GM12865 (cell line): ENCODE measurements around the gene TRIM39.

Experiments used
- DNase-seq: peaks from one replicate; pipeline ENCODE4 v3.0.0; 2010; ENCODE audit warnings: low read depth
- H3K4me3 ChIP-seq: 2 replicates; pipeline ENCODE4 v1.5.1; 2011; ENCODE audit warnings: mild to moderate bottlenecking, low read depth, low read length, control low read depth
- TF ChIP-seq, protein P1 (sequence below): IDR thresholded peaks from 2 replicates; pipeline ENCODE4 v1.5.1; 2011; ENCODE audit warnings: low read length, control low read depth, low read depth, inconsistent platforms; ENCODE audit not compliant: insufficient read depth; ENCODE audit errors: missing control alignments

Gene TRIM39

DNA sequence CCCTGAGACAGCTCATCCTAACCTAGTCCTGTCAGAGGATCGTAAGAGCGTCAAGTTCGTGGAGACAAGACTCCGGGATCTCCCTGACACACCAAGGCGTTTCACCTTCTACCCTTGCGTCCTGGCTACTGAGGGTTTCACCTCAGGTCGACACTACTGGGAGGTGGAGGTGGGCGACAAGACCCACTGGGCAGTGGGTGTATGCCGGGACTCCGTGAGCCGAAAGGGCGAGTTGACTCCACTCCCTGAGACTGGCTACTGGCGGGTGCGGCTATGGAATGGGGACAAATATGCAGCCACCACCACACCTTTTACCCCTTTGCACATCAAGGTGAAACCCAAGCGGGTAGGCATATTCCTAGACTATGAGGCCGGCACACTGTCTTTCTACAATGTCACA, 15.0 kb downstream of the TRIM39 start:
- TF ChIP-seq, protein P1, sequence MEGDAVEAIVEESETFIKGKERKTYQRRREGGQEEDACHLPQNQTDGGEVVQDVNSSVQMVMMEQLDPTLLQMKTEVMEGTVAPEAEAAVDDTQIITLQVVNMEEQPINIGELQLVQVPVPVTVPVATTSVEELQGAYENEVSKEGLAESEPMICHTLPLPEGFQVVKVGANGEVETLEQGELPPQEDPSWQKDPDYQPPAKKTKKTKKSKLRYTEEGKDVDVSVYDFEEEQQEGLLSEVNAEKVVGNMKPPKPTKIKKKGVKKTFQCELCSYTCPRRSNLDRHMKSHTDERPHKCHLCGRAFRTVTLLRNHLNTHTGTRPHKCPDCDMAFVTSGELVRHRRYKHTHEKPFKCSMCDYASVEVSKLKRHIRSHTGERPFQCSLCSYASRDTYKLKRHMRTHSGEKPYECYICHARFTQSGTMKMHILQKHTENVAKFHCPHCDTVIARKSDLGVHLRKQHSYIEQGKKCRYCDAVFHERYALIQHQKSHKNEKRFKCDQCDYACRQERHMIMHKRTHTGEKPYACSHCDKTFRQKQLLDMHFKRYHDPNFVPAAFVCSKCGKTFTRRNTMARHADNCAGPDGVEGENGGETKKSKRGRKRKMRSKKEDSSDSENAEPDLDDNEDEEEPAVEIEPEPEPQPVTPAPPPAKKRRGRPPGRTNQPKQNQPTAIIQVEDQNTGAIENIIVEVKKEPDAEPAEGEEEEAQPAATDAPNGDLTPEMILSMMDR = no peak
- DNase-seq = no peak
- H3K4me3 ChIP-seq = no peak overlapping the region

DNA sequence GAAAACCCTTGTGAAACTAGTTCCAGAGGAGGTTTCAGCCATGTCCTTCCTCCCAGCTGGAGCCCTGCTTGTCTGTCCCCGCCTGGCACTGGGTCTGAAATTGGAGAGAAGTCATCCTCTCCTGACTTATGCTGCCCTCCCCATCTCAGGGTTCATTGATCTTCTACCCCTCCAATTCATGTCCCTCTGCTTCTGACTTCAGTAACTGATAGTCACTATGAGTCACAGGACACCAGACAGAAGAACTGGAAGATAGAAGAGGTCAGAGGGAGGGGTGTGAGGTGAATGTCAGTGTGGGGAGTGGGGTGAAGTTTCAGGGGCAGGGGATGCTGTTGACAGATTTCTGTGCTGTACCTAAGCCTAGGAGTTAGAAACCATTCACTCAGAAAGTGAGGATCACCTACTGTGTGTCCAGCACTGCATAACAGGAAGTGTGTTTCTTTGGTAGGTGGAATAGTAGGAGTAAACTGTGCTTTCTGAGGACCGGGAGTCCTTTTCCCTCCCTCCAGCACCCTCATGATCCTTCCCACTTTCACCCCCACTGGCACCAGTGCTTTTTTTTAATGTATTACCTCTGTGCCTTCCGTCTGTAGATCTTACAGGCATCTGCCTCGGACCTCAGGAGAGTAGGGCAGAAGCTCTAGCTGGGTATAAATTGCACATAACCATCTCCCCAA, 17.6 kb downstream of the TRIM39 start:
- no peak for DNase-seq
- TF ChIP-seq, protein P1 = no peak
- peak overlapping the region; percentile 19; the same call in 1 of the 2 replicates for H3K4me3 ChIP-seq

DNA sequence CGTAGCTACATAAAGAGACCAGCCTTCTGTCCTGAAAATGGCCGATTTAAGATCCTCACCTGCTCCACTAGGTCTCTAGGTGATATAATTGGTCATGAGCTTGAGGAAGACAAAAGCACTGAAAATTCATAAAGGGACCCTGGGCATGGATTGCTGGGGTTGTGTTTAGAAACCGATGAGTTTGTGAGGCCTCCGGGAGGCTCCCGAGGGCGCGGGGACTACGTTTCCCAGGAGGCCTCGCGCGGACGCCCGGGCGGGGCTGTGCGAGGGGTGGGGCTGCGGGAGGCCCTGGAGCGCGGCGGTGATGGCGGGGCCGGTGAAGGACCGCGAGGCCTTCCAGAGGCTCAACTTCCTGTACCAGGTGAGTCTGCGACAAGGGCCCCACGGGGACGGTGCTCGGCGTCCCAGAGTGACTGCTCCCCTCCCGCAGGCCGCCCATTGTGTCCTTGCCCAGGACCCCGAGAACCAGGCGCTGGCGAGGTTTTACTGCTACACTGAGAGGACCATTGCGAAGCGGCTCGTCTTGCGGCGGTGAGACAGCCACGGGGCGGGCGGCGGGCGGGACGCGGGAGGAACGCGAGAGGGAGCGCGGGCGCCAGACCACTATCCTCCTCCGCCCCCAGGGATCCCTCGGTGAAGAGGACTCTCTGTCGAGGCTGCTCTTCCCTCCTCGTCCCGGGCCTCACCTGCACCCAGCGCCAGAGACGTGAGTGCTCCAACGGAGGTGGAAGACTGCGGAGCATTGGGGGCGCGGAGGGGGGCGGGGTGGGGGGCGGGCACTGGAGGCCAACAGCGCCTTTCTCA, 18.3 kb downstream of the TRIM39 start, which contains the start of gene RPP21:
Gene RPP21, plus strand, starts transcription at position 289 of the 804 bp plus-strand sequence. Its CDS starts 16 bp downstream, at position 305.
- peak; percentile 89 for DNase-seq
- H3K4me3 ChIP-seq = peak within 1 kb of the TSS; percentile 76
- TF ChIP-seq, protein P1 = no peak

DNA sequence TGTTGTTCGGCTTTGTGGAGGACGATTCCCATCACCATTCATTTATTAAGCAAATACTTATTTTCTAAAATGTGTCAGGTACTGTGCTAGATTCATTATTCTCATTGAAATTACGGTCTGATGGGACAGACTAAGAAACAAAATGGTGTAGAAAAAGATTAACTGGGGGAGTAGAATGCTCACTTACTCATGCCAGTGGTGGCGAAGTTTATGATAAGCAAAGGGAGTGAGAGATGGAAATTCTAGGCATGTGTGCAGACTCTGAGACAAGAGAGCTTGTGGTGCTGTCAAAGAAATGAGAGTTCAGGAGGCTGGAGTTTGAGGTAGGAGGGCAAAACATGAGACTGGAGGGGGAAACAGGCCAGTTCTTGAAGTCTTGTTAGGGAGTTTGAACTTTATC, 19.1 kb downstream of the TRIM39 start:
- no peak for DNase-seq
- peak overlapping the region; percentile 76 for H3K4me3 ChIP-seq
- TF ChIP-seq, protein P1 = no peak

DNA sequence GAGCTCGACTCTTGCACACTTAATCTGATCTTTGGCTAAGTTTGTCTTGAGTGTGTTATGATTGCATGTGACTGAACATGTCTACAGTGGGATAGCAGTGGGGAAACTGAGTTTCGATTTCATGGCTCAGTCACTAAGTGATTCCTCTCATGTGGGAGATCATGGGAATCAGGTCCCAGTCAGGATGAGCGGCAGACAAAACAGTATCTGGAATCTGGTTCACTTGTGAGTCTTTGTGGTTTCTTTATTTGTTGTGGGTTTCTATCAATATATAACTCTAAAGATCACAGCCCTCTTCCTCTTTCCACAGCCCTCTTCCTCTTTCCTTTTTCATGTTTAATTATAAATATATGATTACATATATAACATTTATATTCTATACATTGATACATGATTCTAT, 22.2 kb downstream of the TRIM39 start:
- H3K4me3 ChIP-seq = no peak overlapping the region
- no peak for DNase-seq
- TF ChIP-seq, protein P1 = no peak

DNA sequence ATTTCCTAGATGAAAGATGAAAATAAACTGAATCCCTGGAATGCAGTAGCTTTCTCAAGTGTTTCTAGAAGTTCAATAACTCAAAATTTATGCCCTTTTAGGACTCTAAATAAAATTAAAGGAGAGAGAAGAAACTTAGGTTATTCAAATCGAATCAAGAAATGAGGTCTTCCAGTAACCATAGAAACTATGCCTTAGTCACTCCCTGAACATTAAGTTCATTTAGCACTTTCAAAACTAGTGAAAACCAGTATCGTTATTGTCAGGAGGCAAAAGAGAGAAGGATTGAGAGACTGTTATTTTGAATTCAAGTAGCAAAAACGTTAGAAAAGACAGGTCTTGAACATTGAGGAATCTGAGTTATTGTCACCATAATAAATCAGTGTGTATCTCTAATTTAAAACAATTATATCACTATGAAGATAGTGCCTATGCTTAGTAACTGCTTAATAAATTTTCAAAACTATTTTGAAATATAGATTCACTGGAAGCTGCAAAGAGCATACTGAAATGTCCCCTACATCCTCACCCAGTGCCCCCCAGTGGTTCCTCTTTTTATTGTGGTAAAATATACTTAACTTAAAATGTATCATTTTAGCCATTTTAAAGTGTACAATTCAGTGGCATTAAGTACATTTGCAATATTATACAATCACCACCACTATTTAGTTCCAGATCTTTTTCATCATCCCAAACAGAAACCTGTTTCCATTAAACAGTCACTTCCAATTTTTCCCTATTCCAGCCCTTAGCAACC, 22.9 kb downstream of the TRIM39 start:
- TF ChIP-seq, protein P1 = no peak
- no peak for DNase-seq
- H3K4me3 ChIP-seq = no peak overlapping the region
